ENCODE results near the gene HEATR5A.
"Not testable (repeated sequence)": the region's sequence is repeated elsewhere in the genome, so short reads cannot be mapped to it uniquely, and the experiment has no call there.

HEATR5A gene

DNA sequence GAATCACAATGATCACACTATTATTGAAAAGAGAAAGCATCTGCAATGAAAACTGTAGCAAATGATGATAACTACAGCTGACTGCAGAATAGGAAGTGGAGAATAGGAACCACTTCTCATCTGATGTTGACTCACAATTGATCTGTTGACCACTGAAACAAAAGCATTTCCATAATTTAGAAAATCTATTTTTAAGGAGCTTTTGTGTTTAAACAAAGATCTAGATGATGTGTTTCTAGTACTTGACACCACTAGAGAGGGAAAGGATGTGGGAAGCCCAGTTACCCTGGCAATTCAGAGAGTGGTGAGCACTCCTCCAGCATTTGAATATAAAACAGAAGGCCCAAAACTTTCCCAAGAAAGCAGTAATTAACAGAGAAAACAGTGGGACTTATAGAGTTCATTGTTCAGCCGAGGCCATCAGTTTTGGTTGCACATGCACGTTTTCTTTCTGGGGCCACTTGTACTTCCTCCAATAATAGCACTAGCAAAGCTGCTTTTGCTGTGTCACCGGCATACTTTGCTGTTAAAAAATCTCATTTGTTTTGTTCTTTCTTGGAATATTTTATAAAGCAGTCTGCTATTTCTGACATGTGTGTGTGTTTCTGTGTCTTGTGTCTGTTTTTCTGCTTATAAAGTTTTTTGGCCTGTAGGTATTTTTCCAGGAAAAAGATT is 136.6 kb downstream of the HEATR5A start:
- DNase-seq (ENCODE audit: low spot score), result no peak
- TF ChIP-seq, protein P1, sequence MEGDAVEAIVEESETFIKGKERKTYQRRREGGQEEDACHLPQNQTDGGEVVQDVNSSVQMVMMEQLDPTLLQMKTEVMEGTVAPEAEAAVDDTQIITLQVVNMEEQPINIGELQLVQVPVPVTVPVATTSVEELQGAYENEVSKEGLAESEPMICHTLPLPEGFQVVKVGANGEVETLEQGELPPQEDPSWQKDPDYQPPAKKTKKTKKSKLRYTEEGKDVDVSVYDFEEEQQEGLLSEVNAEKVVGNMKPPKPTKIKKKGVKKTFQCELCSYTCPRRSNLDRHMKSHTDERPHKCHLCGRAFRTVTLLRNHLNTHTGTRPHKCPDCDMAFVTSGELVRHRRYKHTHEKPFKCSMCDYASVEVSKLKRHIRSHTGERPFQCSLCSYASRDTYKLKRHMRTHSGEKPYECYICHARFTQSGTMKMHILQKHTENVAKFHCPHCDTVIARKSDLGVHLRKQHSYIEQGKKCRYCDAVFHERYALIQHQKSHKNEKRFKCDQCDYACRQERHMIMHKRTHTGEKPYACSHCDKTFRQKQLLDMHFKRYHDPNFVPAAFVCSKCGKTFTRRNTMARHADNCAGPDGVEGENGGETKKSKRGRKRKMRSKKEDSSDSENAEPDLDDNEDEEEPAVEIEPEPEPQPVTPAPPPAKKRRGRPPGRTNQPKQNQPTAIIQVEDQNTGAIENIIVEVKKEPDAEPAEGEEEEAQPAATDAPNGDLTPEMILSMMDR (IDR thresholded peaks at IDR 0.05; ENCODE audit: extremely low read depth, missing control alignments), result no peak

DNA sequence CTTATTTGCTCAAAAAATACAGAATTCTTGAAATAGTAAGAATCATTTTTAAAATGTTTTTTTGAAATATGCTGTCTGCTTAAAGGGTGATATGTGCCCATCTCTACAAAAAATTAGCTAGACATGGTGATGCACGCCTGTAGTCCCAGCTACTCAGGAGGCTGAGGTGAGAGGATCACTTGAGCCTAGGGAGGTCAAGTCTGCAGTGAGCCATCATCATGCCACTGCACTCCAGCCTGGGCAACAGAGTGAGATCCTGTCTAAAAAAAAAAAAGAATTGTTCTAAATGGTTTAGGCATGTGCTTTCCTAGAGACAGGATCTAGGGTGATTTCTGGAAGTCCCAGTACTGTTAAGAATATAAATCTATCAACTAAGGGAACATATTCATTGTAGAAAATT is 137.2 kb downstream of the HEATR5A start:
- TF ChIP-seq, protein P1 (IDR thresholded peaks at IDR 0.05; ENCODE audit: extremely low read depth, missing control alignments), result no peak
- no peak for DNase-seq (ENCODE audit: low spot score)

DNA sequence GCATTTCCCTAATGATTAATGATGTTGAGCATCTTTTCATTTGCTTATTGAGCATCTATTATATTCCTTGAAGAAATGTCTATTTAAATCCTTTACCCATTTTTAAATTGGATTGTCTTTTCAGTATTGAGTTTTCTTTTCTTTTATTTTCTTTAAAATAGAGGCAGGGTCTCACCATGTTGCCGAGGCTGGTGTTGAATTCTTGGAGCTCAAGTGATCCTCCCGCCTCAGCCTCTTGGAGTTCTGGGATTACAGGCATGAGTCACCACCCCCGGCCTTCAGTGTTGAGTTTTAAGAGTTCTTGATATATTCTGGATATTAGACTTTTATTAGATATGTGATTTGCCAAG is 139.5 kb downstream of the HEATR5A start:
- DNase-seq (ENCODE audit: low spot score), result no peak
- TF ChIP-seq, protein P1 (IDR thresholded peaks at IDR 0.05; ENCODE audit: extremely low read depth, missing control alignments), result no peak

DNA sequence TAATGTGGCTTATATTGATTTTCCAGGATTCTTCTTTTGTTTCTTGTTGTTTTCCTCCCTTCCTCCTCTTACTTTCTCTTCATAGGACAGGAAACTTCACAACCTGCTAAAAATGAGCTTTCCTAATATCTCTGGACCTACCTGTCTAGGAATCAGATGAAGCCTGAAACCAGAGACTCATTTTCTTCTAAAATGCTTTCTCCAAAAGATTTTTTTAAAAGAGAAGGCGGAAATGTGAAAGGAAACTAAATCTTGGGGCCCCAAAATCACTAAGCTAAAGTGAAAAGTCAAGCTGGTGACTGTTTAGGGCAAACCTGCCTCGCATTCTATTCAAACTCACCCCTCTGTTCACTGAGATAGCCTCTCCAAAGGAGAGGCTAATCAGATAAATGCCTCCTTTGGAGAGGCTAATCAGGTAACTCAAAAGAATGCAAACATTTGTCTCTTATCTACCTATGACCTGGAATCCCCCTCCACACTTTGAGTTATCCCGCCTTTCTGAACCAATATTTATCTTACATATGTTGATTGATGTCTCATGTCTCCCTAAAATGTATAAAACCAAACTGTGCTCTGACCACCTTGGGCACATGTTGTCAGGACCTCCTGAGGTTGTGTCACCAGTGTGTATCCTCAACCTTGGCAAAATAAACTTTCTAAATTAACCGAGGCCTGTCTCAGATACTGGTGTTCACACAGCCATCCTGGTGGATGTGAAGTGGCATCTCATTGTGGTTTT is 140.0 kb downstream of the HEATR5A start:
- TF ChIP-seq, protein P1 (IDR thresholded peaks at IDR 0.05; ENCODE audit: extremely low read depth, missing control alignments), result no peak
- DNase-seq (ENCODE audit: low spot score), result no peak

DNA sequence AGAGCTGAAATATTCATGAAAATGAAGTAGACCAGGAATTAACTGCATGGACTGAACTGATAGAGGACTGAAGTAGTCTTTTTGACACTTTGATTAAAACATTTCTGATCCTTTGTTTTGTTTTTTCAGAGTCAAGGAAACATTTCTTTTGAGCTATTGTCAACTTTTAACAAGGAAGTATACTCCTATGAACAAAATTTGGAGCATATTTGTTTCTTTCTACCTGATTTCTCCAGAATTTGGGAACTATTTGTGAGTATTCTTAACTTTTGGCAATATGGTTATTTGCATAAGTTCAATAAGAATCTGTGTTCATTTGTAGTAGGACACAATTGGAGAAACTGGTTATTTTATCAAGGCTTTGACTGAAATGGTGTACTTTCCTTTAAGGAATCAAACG is 141.5 kb downstream of the HEATR5A start:
- no peak for DNase-seq (ENCODE audit: low spot score)

DNA sequence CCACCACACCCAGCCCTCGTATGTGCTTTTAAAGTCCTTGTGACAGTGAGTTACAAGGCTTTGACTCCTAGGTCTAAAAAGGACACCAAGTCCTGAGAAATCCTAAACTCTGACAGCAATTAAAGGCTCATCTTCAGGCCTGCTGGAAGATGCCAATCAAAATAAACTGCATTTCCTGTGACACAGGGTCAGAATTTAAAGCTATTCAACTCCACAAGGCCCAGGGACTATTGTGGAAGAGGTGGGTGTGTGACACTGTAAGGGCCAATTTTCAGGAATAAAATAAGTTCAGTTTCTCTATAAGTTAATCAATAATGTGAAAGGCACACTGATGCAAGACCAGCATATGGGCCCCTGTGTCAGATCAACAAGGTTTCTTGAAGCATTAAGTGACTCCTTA is 143.3 kb downstream of the HEATR5A start:
- DNase-seq (ENCODE audit: low spot score), result no peak
- TF ChIP-seq, protein P1 (IDR thresholded peaks at IDR 0.05; ENCODE audit: extremely low read depth, missing control alignments), result no peak

More for the DNA sequence above, 141.5 kb downstream of the HEATR5A start:
- TF ChIP-seq, protein P1 (IDR thresholded peaks at IDR 0.05; ENCODE audit: extremely low read depth, missing control alignments), result no peak

DNA sequence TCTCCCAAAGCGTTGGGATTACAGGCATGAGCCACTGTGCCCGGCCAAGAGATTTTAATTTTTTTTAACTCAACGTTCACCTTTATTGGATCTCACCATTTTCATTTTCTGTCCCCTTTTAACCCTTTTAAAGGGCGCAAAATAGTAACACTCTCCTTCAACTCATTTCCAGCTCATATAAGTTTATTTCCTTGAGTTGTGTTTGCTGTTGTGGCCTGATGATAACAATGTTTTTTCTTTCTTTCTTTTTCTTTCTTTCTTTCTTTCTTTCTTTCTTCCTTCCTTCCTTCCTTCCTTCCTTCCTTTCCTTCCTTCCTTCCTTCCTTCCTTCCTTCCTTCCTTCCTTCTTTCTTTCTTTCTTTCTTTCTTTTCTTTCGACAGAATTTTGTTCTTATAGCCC is 143.9 kb downstream of the HEATR5A start:
- DNase-seq (ENCODE audit: low spot score), result not testable (repeated sequence)

DNA sequence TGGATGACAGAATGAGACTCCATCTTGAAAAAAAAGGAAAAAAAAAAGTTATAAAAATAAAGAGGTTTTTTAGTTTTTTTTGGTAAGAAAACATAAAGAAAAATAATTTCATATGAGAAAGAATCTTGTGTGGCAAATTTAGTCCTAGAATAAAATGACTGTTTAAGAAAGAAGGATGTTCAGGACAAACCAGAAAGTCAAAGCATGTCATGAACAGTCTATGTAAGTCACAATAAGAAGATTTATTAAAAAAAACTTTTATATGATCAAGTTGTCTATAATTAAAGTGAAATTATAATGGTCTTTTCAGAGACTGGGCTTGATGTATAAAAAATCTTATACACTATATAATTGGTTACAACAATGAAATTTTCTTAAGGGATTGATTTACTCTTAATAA is 144.6 kb downstream of the HEATR5A start:
- TF ChIP-seq, protein P1 (IDR thresholded peaks at IDR 0.05; ENCODE audit: extremely low read depth, missing control alignments), result no peak
- DNase-seq (ENCODE audit: low spot score), result no peak
